HEK293 (cell line): ENCODE measurements around the gene PLAAT4.

Experiments
- CTCF ChIA-PET: fragments of 350-600 bp; formaldehyde crosslinking; extraction: SDS; loops from one replicate; lab custom pipeline; 2021; ENCODE audit warnings: antibody characterized with exemption; lab: Yijun Ruan, JAX
- POLR2A ChIA-PET: fragments of 300-600 bp; formaldehyde crosslinking; extraction: SDS; loops from one replicate; lab custom pipeline; 2020; ENCODE audit warnings: antibody characterized with exemption, inconsistent platforms; lab: Yijun Ruan, JAX
- H3K27ac ChIP-seq: fragments of 200-500 bp; sonication (Bioruptor generic); 2 replicates; pipeline ENCODE4 v1.5.1; 2014; ENCODE audit warnings: low read depth, low read length, control low read depth, inconsistent platforms; ENCODE audit errors: extremely low read depth
- H3K36me3 ChIP-seq, 2 experiments: fragments of 200-500 bp in 1 of 2; sonication (Bioruptor generic) in 1 of 2; 1 replicate in 1 of 2; 2 replicates in 1 of 2; pipeline ENCODE4 v1.5.1; 2014 to 2017; ENCODE audit warnings: inconsistent platforms in 2 of 2, low read length in 2 of 2; ENCODE audit not compliant: control insufficient read depth in 2 of 2, insufficient read depth in 1 of 2
- H3K4me1 ChIP-seq: fragments of 200-500 bp; sonication (Bioruptor generic); 2 replicates; pipeline ENCODE4 v1.5.1; 2014; ENCODE audit warnings: mild to moderate bottlenecking, low read length, inconsistent platforms; ENCODE audit not compliant: control insufficient read depth, insufficient read depth
- H3K4me3 ChIP-seq: 2 replicates; pipeline ENCODE4 v1.5.1; 2011; ENCODE audit warnings: low read depth, mild to moderate bottlenecking, control low read depth, low read length, moderate library complexity
- H3K9me3 ChIP-seq: fragments of 200-500 bp; sonication (Bioruptor generic); 2 replicates; pipeline ENCODE4 v1.5.1; 2014; ENCODE audit warnings: low read depth, low read length, inconsistent platforms; ENCODE audit not compliant: control insufficient read depth, insufficient read depth
- GLI2 ChIP-seq: fragments of 450-650 bp; formaldehyde crosslinking; IDR thresholded peaks from 2 replicates; pipeline ENCODE4; 2017; ENCODE audit warnings: missing biosample characterization, missing genetic modification characterization, low read depth, borderline replicate concordance
- TSHZ1 ChIP-seq: fragments of 450-650 bp; formaldehyde crosslinking; IDR thresholded peaks from 2 replicates; pipeline ENCODE4 v1.5.1; 2016; ENCODE audit warnings: missing biosample characterization, missing genetic modification characterization, borderline replicate concordance
- ZBTB11 ChIP-seq: fragments of 450-650 bp; formaldehyde crosslinking; conservative IDR thresholded peaks from 2 replicates; pipeline ENCODE4 v1.5.1; 2016; ENCODE audit warnings: low read depth, missing biosample characterization, missing genetic modification characterization
- ZBTB20 ChIP-seq: fragments of 450-650 bp; formaldehyde crosslinking; IDR thresholded peaks from 2 replicates; pipeline ENCODE4 v1.5.1; 2016; ENCODE audit warnings: missing biosample characterization, missing genetic modification characterization
- ZNF133 ChIP-seq: fragments of 450-650 bp; formaldehyde crosslinking; IDR thresholded peaks from 2 replicates; pipeline ENCODE4 v1.5.1; 2016; ENCODE audit warnings: missing biosample characterization, missing genetic modification characterization
- ZNF174 ChIP-seq: fragments of 450-650 bp; formaldehyde crosslinking; IDR thresholded peaks from 2 replicates; pipeline ENCODE4 v1.5.0; 2017; ENCODE audit warnings: missing biosample characterization, mild to moderate bottlenecking, missing genetic modification characterization
- ZNF398 ChIP-seq: fragments of 450-650 bp; formaldehyde crosslinking; IDR thresholded peaks from 2 replicates; pipeline ENCODE4 v1.5.1; 2017; ENCODE audit warnings: missing biosample characterization, missing genetic modification characterization
- ZNF449 ChIP-seq: fragments of 450-650 bp; formaldehyde crosslinking; IDR thresholded peaks from 2 replicates; pipeline ENCODE4 v1.5.1; 2017; ENCODE audit warnings: missing biosample characterization, mild to moderate bottlenecking, missing genetic modification characterization, moderate library complexity
- ZNF629 ChIP-seq: fragments of 450-650 bp; formaldehyde crosslinking; IDR thresholded peaks from 2 replicates; pipeline ENCODE4 v1.5.1; 2017; ENCODE audit warnings: missing biosample characterization, missing genetic modification characterization
- ZNF658 ChIP-seq: fragments of 450-650 bp; formaldehyde crosslinking; IDR thresholded peaks from 2 replicates; pipeline ENCODE4; 2016; ENCODE audit warnings: missing biosample characterization, missing genetic modification characterization
- ZNF837 ChIP-seq: fragments of 450-650 bp; formaldehyde crosslinking; IDR thresholded peaks from 2 replicates; pipeline ENCODE4 v1.5.1; 2016; ENCODE audit warnings: missing biosample characterization, missing genetic modification characterization

Gene PLAAT4

GRCh38 chr11:63552921-63553320 is 16.3 kb downstream of the PLAAT4 start:
- CTCF ChIA-PET = no interaction called here
- TF ChIP-seq ZNF658 (tag by site-specific recombination) = no peak
- POLR2A ChIA-PET = no interaction called here

GRCh38 chr11:63553759-63554158 is 17.2 kb downstream of the PLAAT4 start:
- Histone ChIP-seq H3K4me1 (no peaks in the 10 kb centered on the region), H3K4me3 (no peak overlapping the region)
- TF ChIP-seq ZNF449 (tag by site-specific recombination) (no peak), ZBTB20 (no peak), GLI2 (tag by site-specific recombination) (no peak), TSHZ1 (tag by site-specific recombination) (no peak), ZNF133 (tag by site-specific recombination) (no peak), ZBTB11 (tag by site-specific recombination) (no peak), ZNF174 (tag by site-specific recombination) (no peak), ZNF398 (tag by site-specific recombination) (no peak)
- TF ChIP-seq, all 188 proteins: peak for 0
- Histone ChIP-seq H3K36me3 (no peaks in the 10 kb centered on the region), H3K9me3 (no peaks in the 10 kb centered on the region), H3K27ac (no peak overlapping the region)
- CTCF ChIA-PET = interaction anchor here (0.6 kb wide), 1 partner anchor 136 kb away, joined by 5 read pairs; no protein-coding TSS in a partner anchor
- POLR2A ChIA-PET = no interaction called here

More at GRCh38 chr11:63552921-63553320, 16.3 kb downstream of the PLAAT4 start:
- Histone ChIP-seq H3K4me1 (no peaks in the 10 kb centered on the region), H3K36me3 (no peaks in the 10 kb centered on the region), H3K27ac (no peak overlapping the region), H3K4me3 (no peak overlapping the region), H3K9me3 (no peaks in the 10 kb centered on the region)

- H3K9me3 ChIP-seq = no peaks in the 10 kb centered on the region
- POLR2A ChIA-PET = no interaction called here
- TF ChIP-seq ZNF629 (no peak), ZNF837 (tag by site-specific recombination) (no peak)
- no peaks in the 10 kb centered on the region for H3K4me1 ChIP-seq
- H3K27ac ChIP-seq = no peak overlapping the region
- no peaks in the 10 kb centered on the region for H3K36me3 ChIP-seq
- CTCF ChIA-PET = no interaction called here
- H3K4me3 ChIP-seq = no peak overlapping the region
These were observed 18.2 kb downstream of the PLAAT4 start for GRCh38 chr11:63554877-63555223.
